Astrocyte of the cerebellum (primary cell): Measurements from ENCODE around the gene UNKL.

Experiments
- DNase-seq: peaks from one replicate; pipeline ENCODE4 v3.0.0-alpha.2; 2011; ENCODE audit warnings: low read depth
- H3K4me3 ChIP-seq: 2 replicates; pipeline ENCODE4 v1.5.1; 2011; ENCODE audit warnings: mild to moderate bottlenecking, low read depth, low read length, moderate library complexity
- in situ Hi-C: cut with HindIII; loops from 2 replicates; pipeline ENCODE4 v1.10.0; 2017; ENCODE audit warnings: low sequenced_read_pairs
- TF ChIP-seq, protein P1 (sequence below): IDR thresholded peaks from 2 replicates; pipeline ENCODE4 v1.5.1; 2012; ENCODE audit warnings: low read length, low read depth, moderate library complexity, mild to moderate bottlenecking; ENCODE audit errors: missing control alignments

The UNKL gene

GRCh38 chr16:1344499-1344898 lies 70.0 kb downstream of the UNKL start:
- TF ChIP-seq, protein P1, sequence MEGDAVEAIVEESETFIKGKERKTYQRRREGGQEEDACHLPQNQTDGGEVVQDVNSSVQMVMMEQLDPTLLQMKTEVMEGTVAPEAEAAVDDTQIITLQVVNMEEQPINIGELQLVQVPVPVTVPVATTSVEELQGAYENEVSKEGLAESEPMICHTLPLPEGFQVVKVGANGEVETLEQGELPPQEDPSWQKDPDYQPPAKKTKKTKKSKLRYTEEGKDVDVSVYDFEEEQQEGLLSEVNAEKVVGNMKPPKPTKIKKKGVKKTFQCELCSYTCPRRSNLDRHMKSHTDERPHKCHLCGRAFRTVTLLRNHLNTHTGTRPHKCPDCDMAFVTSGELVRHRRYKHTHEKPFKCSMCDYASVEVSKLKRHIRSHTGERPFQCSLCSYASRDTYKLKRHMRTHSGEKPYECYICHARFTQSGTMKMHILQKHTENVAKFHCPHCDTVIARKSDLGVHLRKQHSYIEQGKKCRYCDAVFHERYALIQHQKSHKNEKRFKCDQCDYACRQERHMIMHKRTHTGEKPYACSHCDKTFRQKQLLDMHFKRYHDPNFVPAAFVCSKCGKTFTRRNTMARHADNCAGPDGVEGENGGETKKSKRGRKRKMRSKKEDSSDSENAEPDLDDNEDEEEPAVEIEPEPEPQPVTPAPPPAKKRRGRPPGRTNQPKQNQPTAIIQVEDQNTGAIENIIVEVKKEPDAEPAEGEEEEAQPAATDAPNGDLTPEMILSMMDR = no peak
- in situ Hi-C loops = no loop called here
- H3K4me3 ChIP-seq = no peak overlapping the region
- DNase-seq = no peak

DNA sequence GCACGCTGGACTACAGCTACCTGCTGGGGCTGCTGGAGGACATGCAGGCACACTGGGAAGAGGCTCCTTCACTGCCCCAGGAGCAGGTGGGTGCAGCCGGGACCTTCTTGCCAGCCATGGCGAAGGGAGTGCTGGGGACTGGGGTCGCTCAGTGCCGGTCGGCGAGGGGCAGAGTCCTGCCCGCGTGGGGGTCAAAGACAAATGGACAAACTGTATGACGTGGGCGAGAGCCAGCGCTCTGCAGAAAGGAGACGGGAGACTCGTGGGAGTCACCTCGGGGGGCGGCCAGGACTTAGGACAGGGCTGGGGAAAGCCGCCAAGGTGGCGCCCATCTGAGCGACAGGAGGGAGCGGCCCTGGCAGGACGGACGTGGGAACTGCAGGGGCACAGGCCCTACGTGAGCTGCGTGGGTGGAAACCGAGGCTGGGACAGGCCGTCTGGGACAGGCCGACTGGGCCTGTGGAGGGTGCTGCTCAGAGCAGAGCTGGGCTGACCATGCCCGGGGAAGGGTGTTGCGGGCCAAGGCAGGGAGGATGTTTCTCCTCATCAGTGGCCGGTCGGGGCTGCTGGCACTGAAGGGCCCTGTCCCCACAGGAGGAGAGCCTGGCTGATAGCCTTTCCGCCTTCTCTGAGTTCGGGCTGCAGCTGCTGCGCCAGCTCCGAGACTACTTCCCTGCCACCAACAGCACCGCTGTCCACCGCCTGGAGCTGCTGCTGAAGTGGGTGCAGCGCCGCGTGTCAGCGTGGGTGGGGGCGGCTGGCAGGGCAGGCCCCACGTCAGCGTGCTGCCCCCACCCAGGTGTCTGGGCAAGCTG lies 70.9 kb downstream of the UNKL start:
- DNase-seq = no peak
- in situ Hi-C loops = no loop called here
- TF ChIP-seq, protein P1 = no peak
- no peak overlapping the region for H3K4me3 ChIP-seq

DNA sequence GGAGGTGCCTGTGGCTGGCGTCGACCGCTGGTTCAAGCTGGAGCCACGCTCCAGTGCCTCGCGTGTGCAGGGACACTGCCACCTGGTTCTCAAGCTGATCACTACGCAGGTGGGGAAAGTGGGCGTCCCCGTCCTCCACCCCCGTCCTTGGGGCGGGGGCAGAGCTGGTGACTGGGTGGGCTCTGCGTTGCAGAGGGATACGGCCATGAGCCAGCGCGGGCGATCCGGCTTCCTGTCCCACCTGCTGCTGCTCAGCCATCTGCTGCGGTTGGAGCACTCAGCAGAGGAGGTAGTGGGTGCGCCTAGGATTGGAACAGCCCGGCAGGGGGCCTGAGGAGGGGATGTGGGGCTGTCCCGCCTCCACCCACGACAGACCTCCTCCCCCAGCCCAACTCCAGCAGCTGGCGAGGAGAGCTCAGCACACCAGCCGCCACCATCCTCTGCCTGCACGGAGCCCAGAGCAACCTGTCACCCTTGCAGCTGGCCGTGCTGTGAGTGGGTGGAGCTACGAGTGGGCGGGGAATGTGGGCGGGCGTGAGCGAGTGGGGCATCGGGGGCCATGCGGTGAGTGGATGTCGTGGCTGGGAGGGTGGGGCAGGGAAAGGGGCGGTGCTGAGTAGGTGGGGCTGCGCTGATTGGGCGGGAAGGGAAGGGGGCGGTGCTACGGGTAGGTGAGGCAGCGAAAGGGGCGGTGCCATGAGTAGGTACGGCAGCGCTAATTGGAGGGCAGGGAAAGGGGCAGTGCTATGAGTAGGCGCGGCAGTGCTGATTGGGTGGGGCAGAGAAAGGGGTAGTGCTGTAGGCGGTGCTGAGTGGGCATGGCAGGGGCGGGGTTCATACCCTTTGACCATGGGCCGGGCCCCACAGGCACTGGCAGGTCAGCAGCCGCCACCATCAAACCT lies 71.7 kb downstream of the UNKL start:
- TF ChIP-seq, protein P1 = no peak
- DNase-seq = peak; percentile 13
- no peak overlapping the region for H3K4me3 ChIP-seq
- in situ Hi-C loops = no loop called here

DNA sequence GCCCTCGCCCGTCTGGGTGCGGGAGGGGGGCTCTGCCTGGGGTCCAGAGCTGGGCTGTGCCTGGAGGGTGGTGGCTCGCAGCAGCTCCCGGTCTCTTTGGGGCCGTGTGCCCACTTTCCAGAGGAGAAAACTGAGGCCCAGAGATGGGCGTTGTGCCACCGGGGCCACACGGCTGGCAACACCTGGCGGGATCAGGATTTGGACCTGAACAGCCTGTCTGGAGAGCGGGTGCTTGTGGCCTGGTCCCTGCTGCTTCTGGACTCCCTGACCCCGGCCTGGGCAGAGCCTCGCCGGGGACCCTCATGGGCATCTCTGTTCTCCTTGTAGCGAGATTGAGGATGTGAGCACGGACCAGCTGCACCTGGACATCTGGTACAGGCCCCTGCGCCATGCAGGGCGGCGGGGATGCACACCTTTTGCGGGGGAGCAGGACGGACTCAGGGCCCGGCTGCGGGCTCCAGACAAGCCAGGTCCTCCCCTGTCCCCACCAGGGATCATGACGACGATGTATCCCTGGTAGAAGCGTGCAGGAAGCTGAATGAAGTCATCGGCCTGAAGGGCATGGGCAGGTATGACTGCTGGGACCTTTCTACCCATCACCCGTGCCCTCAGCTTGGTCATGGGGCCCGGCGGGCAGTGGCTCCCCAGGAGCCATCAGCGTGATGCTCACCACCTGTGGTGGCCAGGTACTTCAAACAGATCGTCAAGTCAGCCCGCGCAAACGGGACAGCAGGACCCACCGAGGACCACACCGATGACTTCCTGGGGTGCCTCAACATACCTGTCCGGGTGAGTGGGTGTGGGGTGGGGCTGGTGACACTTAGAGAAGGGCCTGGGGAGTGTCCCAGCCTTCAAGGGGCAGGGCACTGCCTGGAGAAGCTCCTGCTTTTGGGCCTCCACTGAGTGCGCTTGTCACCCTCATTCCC lies 72.7 kb downstream of the UNKL start:
- TF ChIP-seq, protein P1 = no peak
- in situ Hi-C loops = no loop called here

GRCh38 chr16:1340730-1341494 lies 73.6 kb downstream of the UNKL start:
- H3K4me3 ChIP-seq = no peak overlapping the region
- DNase-seq = no peak
- in situ Hi-C loops = no loop called here
- TF ChIP-seq, protein P1 = no peak

More for the DNA sequence above, 72.7 kb downstream of the UNKL start:
- no peak overlapping the region for H3K4me3 ChIP-seq
- no peak for DNase-seq
